B cell (primary cell): Measurements from ENCODE around the gene MGME1.

ENCODE experiments used
- CTCF ChIP-seq: fragments of 200-600 bp; IDR thresholded peaks from one replicate; pipeline ENCODE4 v1.8.0; 2022; ENCODE audit warnings: antibody characterized with exemption, mild to moderate bottlenecking
- EZH2 ChIP-seq: IDR thresholded peaks from 2 replicates; pipeline ENCODE4 v1.6.1; 2012; ENCODE audit warnings: borderline replicate concordance, low read depth, mild to moderate bottlenecking, moderate library complexity, low read length; ENCODE audit not compliant: insufficient read depth, poor library complexity, severe bottlenecking

- TF ChIP-seq EZH2 (no peak), CTCF (no peak)
These were observed 48.0 kb downstream of the MGME1 start for GRCh38 chr20:18016772-18017171.
